OCI-LY7 (cell line): ENCODE results near the gene KRTAP24-1. TPM values are rescaled to one million over a fixed set of nuclear protein-coding genes. Genes with fewer than 3 reads are reported as not detected.

Experiments
- BruUV-seq: library from RNA; stranded (reverse); fragments of 400-500 nt; replicated peaks from 2 replicates; lab custom pipeline; 2021; lab: Mats Ljungman, UMichigan
- CTCF ChIA-PET: fragments of 300-600 bp; sonication (Branson Sonifier 250); formaldehyde crosslinking; loops from one replicate; lab custom pipeline; 2022; ENCODE audit warnings: antibody characterized with exemption; ENCODE audit not compliant: unreplicated experiment; lab: Charles Lee
- POLR2A ChIA-PET: fragments of 300-600 bp; sonication (Branson Sonifier 250); formaldehyde crosslinking; loops from one replicate; lab custom pipeline; 2022; ENCODE audit warnings: antibody characterized with exemption; lab: Charles Lee
- DNase-seq: peaks from one replicate; pipeline ENCODE4 v3.0.0-alpha.2; 2015; ENCODE audit warnings: low spot score
- H2AFZ ChIP-seq: fragments of 200-600 bp; sonication (generic), shearing (Covaris generic); 2 replicates; pipeline ENCODE4 v1.6.1; 2014; ENCODE audit warnings: mild to moderate bottlenecking, antibody characterized with exemption, low read length, moderate library complexity
- H3K27ac ChIP-seq: fragments of 200-600 bp; sonication (generic); 2 replicates; pipeline ENCODE4 v1.5.1; 2014; ENCODE audit warnings: mixed run types, low read depth, mild to moderate bottlenecking, moderate library complexity, low read length, inconsistent platforms; ENCODE audit not compliant: poor library complexity, severe bottlenecking
- H3K36me3 ChIP-seq: fragments of 200-600 bp; sonication (generic); 2 replicates; pipeline ENCODE4 v1.6.1; 2014; ENCODE audit warnings: mild to moderate bottlenecking, antibody characterized with exemption, low read length, moderate library complexity, mixed read lengths; ENCODE audit not compliant: insufficient read depth
- H3K4me1 ChIP-seq: fragments of 200-600 bp; sonication (generic); 2 replicates; pipeline ENCODE4 v1.5.1; 2014; ENCODE audit warnings: mild to moderate bottlenecking, low read length; ENCODE audit not compliant: insufficient read depth, poor library complexity, severe bottlenecking
- H3K4me2 ChIP-seq: fragments of 200-600 bp; sonication (generic); 2 replicates; pipeline ENCODE4 v1.6.1; 2014; ENCODE audit warnings: mild to moderate bottlenecking, low read length
- H3K4me3 ChIP-seq: fragments of 200-600 bp; sonication (generic); 2 replicates; pipeline ENCODE4 v1.5.1; 2014; ENCODE audit warnings: mild to moderate bottlenecking, low read depth, low read length; ENCODE audit not compliant: poor library complexity, severe bottlenecking
- H3K79me2 ChIP-seq: fragments of 200-600 bp; sonication (generic); 2 replicates; pipeline ENCODE4 v1.6.1; 2016; ENCODE audit warnings: low read depth, mild to moderate bottlenecking, low read length, moderate library complexity, mixed read lengths; ENCODE audit not compliant: insufficient read depth
- H3K9me2 ChIP-seq: fragments of 200-600 bp; sonication (generic); 2 replicates; pipeline ENCODE4 v1.6.1; 2016; ENCODE audit warnings: mild to moderate bottlenecking, low read length, mixed read lengths; ENCODE audit not compliant: insufficient read depth
- H3K9me3 ChIP-seq: fragments of 200-600 bp; sonication (generic); 2 replicates; pipeline ENCODE4 v1.6.1; 2014; ENCODE audit warnings: mild to moderate bottlenecking, mixed run types, low read length, mixed read lengths
- H4K20me1 ChIP-seq: fragments of 200-600 bp; sonication (generic); 2 replicates; pipeline ENCODE4 v1.6.1; 2014; ENCODE audit warnings: mild to moderate bottlenecking, antibody characterized with exemption, low read length, moderate library complexity, mixed read lengths; ENCODE audit not compliant: insufficient read depth
- EZH2phosphoT487 ChIP-seq: fragments of 200-600 bp; sonication (generic); IDR thresholded peaks from 2 replicates; pipeline ENCODE4 v1.6.1; 2018; ENCODE audit warnings: low read depth, borderline replicate concordance, mild to moderate bottlenecking, mixed run types, antibody characterized with exemption, low read length, moderate library complexity, mixed read lengths
- intact Hi-C: fragments of 100-400 bp; cut with micrococcal nuclease; formaldehyde crosslinking; loops from one replicate; pipeline ENCODE4 v1.10.0; 2022; ENCODE audit not compliant: unreplicated experiment
- total RNA-seq, 2 experiments: library from RNA; depleted of rRNA in 1 of 2; stranded (reverse); fragments of >200 nt in 1 of 2; shearing (Covaris generic) in 1 of 2; gene quantifications; 2 replicates each; pipeline ENCODE4 v1.2.3, GENCODE V29; 2014 to 2022
- TF ChIP-seq, protein P1 (sequence below): fragments of 200-600 bp; sonication (generic); conservative IDR thresholded peaks from 2 replicates; pipeline ENCODE4 v1.5.1; 2014; ENCODE audit warnings: mild to moderate bottlenecking, antibody characterized with exemption, low read length, moderate library complexity, mixed read lengths

Gene KRTAP24-1
- total RNA-seq, 2 experiments from 2014 or later = not detected

DNA sequence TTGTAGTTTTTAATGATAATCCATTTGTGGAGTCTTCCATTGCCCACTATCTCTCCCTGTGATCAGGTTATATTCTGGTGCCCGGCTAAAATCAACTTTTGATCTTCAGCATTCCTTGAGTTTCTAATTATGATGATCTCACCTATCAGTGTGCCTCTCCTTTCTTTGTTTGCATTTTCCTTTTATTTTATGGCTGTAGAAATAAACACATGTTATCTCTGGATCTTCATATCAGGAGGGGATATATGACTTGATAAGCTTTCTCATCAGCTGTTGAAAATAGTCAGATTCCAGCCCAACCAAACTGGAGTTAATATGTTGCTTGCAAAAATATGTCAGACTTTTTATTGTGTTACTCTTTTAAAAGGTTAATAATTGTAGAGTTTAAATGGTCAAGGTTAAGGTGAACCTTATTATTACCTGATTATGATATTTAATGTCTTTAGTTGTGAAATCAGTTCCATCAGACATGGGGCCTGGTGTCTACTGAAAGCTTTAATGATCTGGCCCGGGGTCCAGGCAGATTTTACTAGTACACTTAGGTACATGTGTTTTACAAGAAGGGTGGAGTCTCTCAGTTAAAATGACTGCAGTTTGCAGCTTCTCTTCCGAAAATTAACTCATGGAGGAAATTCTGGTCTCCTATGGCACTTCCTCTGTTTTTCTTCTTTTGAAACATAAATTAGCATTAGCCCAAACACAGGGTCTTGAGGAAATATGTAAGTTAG, 12.8 kb downstream of the KRTAP24-1 start:
- H3K9me2 ChIP-seq = no peaks in the 10 kb centered on the region
- no peak for DNase-seq
- no peaks in the 10 kb centered on the region for H3K4me1 ChIP-seq
- no peaks in the 10 kb centered on the region for H3K36me3 ChIP-seq
- no peaks in the 10 kb centered on the region for H3K9me3 ChIP-seq
- no TSS peak for BruUV-seq
- no peak for TF ChIP-seq EZH2phosphoT487
- TF ChIP-seq, protein P1, sequence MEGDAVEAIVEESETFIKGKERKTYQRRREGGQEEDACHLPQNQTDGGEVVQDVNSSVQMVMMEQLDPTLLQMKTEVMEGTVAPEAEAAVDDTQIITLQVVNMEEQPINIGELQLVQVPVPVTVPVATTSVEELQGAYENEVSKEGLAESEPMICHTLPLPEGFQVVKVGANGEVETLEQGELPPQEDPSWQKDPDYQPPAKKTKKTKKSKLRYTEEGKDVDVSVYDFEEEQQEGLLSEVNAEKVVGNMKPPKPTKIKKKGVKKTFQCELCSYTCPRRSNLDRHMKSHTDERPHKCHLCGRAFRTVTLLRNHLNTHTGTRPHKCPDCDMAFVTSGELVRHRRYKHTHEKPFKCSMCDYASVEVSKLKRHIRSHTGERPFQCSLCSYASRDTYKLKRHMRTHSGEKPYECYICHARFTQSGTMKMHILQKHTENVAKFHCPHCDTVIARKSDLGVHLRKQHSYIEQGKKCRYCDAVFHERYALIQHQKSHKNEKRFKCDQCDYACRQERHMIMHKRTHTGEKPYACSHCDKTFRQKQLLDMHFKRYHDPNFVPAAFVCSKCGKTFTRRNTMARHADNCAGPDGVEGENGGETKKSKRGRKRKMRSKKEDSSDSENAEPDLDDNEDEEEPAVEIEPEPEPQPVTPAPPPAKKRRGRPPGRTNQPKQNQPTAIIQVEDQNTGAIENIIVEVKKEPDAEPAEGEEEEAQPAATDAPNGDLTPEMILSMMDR = no peak
- no peak overlapping the region for H3K4me2 ChIP-seq
- intact Hi-C loops = no loop called here
- CTCF ChIA-PET = no interaction called here
- POLR2A ChIA-PET = interaction anchor here (0.7 to 0.9 kb wide), 2 partner anchors 116 to 233 kb away, joined by 3 read pairs; no protein-coding TSS in a partner anchor
- H3K27ac ChIP-seq = no peak overlapping the region
- H4K20me1 ChIP-seq = no peaks in the 10 kb centered on the region
- H3K4me3 ChIP-seq = no peak overlapping the region
- H2AFZ ChIP-seq = no peak overlapping the region
- H3K79me2 ChIP-seq = no peaks in the 10 kb centered on the region

DNA sequence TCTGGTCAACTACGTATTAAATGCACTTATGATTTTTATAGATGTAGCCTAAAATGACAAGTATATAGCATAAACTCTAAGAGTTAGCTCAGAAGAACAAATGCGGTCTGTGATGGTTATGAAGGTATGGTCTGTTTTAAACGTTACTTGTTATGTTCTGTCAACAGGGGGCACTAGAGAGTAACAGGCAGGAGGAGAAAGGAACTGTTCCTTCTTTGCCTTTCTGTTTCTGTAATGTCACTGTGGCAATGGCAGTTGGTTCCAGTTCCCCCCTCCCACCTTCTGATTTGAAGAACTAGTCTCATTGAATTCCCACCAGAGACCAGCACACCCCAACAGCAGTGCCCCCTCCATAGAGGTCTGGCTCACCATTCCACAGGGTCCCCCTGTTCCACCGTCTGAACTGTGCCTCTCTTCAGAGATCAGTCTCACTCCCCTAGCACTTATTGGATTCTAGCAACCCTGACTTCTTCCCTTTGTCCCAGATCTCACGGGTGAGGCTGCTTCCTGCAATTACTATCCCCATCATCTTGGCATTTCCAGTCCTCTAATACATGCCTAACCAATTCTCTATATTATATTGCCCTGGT, 14.0 kb downstream of the KRTAP24-1 start:
- DNase-seq = peak; percentile 8
- no peak for TF ChIP-seq EZH2phosphoT487
- TF ChIP-seq, protein P1 = peak; percentile 63
- Histone ChIP-seq H3K36me3 (no peaks in the 10 kb centered on the region), H3K4me1 (no peaks in the 10 kb centered on the region), H3K9me3 (no peaks in the 10 kb centered on the region), H3K27ac (no peak overlapping the region), H2AFZ (no peak overlapping the region), H3K79me2 (no peaks in the 10 kb centered on the region), H4K20me1 (no peaks in the 10 kb centered on the region), H3K4me2 (no peak overlapping the region), H3K9me2 (no peaks in the 10 kb centered on the region), H3K4me3 (no peak overlapping the region)
- intact Hi-C loops = no loop called here
- CTCF ChIA-PET = no interaction called here
- BruUV-seq = no TSS peak
- POLR2A ChIA-PET = interaction anchor here (0.7 kb wide), 2 partner anchors 16 to 636 kb away, joined by 3 read pairs; no protein-coding TSS in a partner anchor

DNA sequence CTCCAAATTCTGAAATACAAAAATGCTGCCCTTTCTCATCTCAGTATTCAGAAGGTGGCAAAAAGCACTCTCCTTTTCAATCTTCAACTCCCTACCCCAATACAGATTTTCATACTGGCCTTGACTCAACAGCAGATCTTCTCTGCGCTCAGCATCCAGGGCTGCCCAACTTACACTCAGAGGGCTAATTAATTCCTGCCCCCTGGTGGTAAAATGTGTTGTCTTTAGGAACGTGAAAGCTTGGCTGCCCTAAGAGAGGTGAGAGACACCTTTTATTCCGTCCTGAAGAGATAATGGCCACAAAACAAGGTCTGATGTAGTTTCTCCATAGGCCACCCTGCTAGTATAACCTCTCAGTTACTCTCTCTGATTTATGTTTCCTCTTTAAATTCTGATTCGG, 25.0 kb downstream of the KRTAP24-1 start:
- Histone ChIP-seq H3K9me3 (no peaks in the 10 kb centered on the region), H2AFZ (no peak overlapping the region), H3K9me2 (no peaks in the 10 kb centered on the region), H4K20me1 (no peaks in the 10 kb centered on the region), H3K4me3 (no peak overlapping the region), H3K36me3 (no peaks in the 10 kb centered on the region), H3K27ac (no peak overlapping the region), H3K4me1 (no peaks in the 10 kb centered on the region), H3K4me2 (no peak overlapping the region), H3K79me2 (no peaks in the 10 kb centered on the region)
- TF ChIP-seq, protein P1 = peak; percentile 57
- TF ChIP-seq EZH2phosphoT487 = no peak
- ChIA-PET POLR2A (interaction anchor here (0.6 kb wide), 1 partner anchor 15 kb away, joined by 3 read pairs; no protein-coding TSS in a partner anchor), CTCF (no interaction called here)
- BruUV-seq = no TSS peak
- intact Hi-C loops = no loop called here
- DNase-seq = peak; percentile 13
